ENCODE measurements around the gene TMEM208. TPM values are rescaled to one million over a fixed set of nuclear protein-coding genes. Genes with fewer than 3 reads are reported as not detected.
A peak's percentile ranks its signal among the peaks of the same experiment; 100 is the strongest.

Gene TMEM208
- total and polyA plus RNA-seq, 2 experiments from 2014 or later: 47.5 to 181 TPM

GRCh38 chr16:67192781-67193361, 34.1 kb upstream of the TMEM208 start:
- Histone ChIP-seq H2AFZ (no peak overlapping the region), H3K4me1 (ENCODE audit: insufficient read depth) (peaks cover 10% of the 10 kb centered on the region), H3K4me2 (peak overlapping the region; percentile 99), H3K4me3 (peak overlapping the region; percentile 65), H3K36me3 (replicated peaks; ENCODE audit: insufficient read depth, low read depth) (no peaks in the 10 kb centered on the region), H3K9me2 (replicated peaks; ENCODE audit: insufficient read depth) (no peaks in the 10 kb centered on the region), H3K79me2 (peaks cover 22% of the 10 kb centered on the region), H3K27ac (peak overlapping the region; percentile 44), H3K27me3 (no peaks in the 10 kb centered on the region), H4K20me1 (ENCODE audit: insufficient read depth, poor library complexity, severe bottlenecking) (no peaks in the 10 kb centered on the region), H3K9me3 (ENCODE audit: low read depth) (no peaks in the 10 kb centered on the region)
- TF ChIP-seq EZH2phosphoT487 (IDR thresholded peaks at IDR 0.05; ENCODE audit: low read depth, severe bottlenecking, unreplicated experiment) (no peak), CTCF (IDR thresholded peaks at IDR 0.05; ENCODE audit: poor library complexity) (no peak), EZH2 (IDR thresholded peaks at IDR 0.05; ENCODE audit: borderline replicate concordance) (no peak)
- WGBS (ENCODE audit: low lambda C conversion rate, missing lambda C conversion rate): 36% methylated on average over 17 of the region's 17 CpGs
- no peak for DNase-seq (ENCODE audit: low spot score)

GRCh38 chr16:67193536-67193935, 33.4 kb upstream of the TMEM208 start:
- H3K27me3 ChIP-seq: no peaks in the 10 kb centered on the region
- H3K4me3 ChIP-seq: no peak overlapping the region
- no peaks in the 10 kb centered on the region for H3K36me3 ChIP-seq (replicated peaks; ENCODE audit: insufficient read depth, low read depth)
- TF ChIP-seq EZH2phosphoT487 (IDR thresholded peaks at IDR 0.05; ENCODE audit: low read depth, severe bottlenecking, unreplicated experiment) (no peak), EZH2 (IDR thresholded peaks at IDR 0.05; ENCODE audit: borderline replicate concordance) (no peak), CTCF (IDR thresholded peaks at IDR 0.05; ENCODE audit: poor library complexity) (no peak)
- no peak for DNase-seq (ENCODE audit: low spot score)
- H3K9me3 ChIP-seq (ENCODE audit: low read depth): no peaks in the 10 kb centered on the region
- H3K9me2 ChIP-seq (replicated peaks; ENCODE audit: insufficient read depth): no peaks in the 10 kb centered on the region
- H3K79me2 ChIP-seq: peaks cover 22% of the 10 kb centered on the region
- no peak overlapping the region for H2AFZ ChIP-seq
- peaks cover 12% of the 10 kb centered on the region for H3K4me1 ChIP-seq (ENCODE audit: insufficient read depth)
- H3K4me2 ChIP-seq: peak overlapping the region; percentile 99
- H3K27ac ChIP-seq: no peak overlapping the region
- no peaks in the 10 kb centered on the region for H4K20me1 ChIP-seq (ENCODE audit: insufficient read depth, poor library complexity, severe bottlenecking)

- Histone ChIP-seq H3K4me1 (ENCODE audit: insufficient read depth) (peaks cover 15% of the 10 kb centered on the region), H3K36me3 (replicated peaks; ENCODE audit: insufficient read depth, low read depth) (no peaks in the 10 kb centered on the region), H3K4me3 (no peak overlapping the region), H3K79me2 (peaks cover 22% of the 10 kb centered on the region), H3K9me2 (replicated peaks; ENCODE audit: insufficient read depth) (no peaks in the 10 kb centered on the region), H3K9me3 (ENCODE audit: low read depth) (no peaks in the 10 kb centered on the region), H2AFZ (no peak overlapping the region), H3K4me2 (no peak overlapping the region), H3K27ac (no peak overlapping the region), H4K20me1 (ENCODE audit: insufficient read depth, poor library complexity, severe bottlenecking) (no peaks in the 10 kb centered on the region), H3K27me3 (no peaks in the 10 kb centered on the region)
- TF ChIP-seq EZH2 (IDR thresholded peaks at IDR 0.05; ENCODE audit: borderline replicate concordance) (no peak), EZH2phosphoT487 (IDR thresholded peaks at IDR 0.05; ENCODE audit: low read depth, severe bottlenecking, unreplicated experiment) (no peak), CTCF (IDR thresholded peaks at IDR 0.05; ENCODE audit: poor library complexity) (no peak)
- WGBS (ENCODE audit: low lambda C conversion rate, missing lambda C conversion rate): 94% methylated on average over 6 of the region's 6 CpGs
- no peak for DNase-seq (ENCODE audit: low spot score)
Observed at GRCh38 chr16:67194260-67194659, 32.7 kb upstream of the TMEM208 start.

All from hepatocyte (in vitro differentiated cells).